Measurements from ENCODE around the gene ACTL7B. TPM values are rescaled to one million over a fixed set of nuclear protein-coding genes. Genes with fewer than 3 reads are reported as not detected.

ACTL7B gene
- total RNA-seq, 1 donor from 2014 or later = not detected

Other genes with a start within 250 kb of the ACTL7B start
- not detected in 2 replicates for gene ACTL7A, start 6.3 kb upstream of the ACTL7B start, total RNA-seq
- gene ELP1, start 78.1 kb upstream of the ACTL7B start, total RNA-seq = 37.1 and 51.6 TPM in 2 replicates
- gene ABITRAM, start 78.4 kb upstream of the ACTL7B start, total RNA-seq = 3.1 and 5.4 TPM in 2 replicates
- gene CTNNAL1, start 157.5 kb upstream of the ACTL7B start, total RNA-seq = 190 and 193 TPM in 2 replicates

Measured in dermis blood vessel endothelial cell (primary cell).